Tibial artery (tissue), 4 donors: Measurements from ENCODE around the gene RBM19.

Source experiments
- DNase-seq, 2 donors: peaks; one replicate each; pipeline ENCODE4 v3.0.0-alpha.2; 2019
- H3K27ac ChIP-seq, 2 donors: fragments of 200-600 bp; sonication (generic) in 1 of 2; 1 replicate in 1 of 2; 2 replicates in 1 of 2; pipeline ENCODE4 v1.5.1; 2018 to 2019; ENCODE audit warnings: mild to moderate bottlenecking in 1 of 2
- H3K27me3 ChIP-seq, 2 donors: fragments of 200-600 bp; sonication (generic) in 1 of 2; one replicate each; pipeline versions ENCODE4 v1.5.1 to v1.6.0; 2016 to 2019
- H3K36me3 ChIP-seq, 3 donors: fragments of 200-600 bp; sonication (generic) in 2 of 3; one replicate each; pipeline ENCODE4 v1.5.1; 2016 to 2019; ENCODE audit warnings: mild to moderate bottlenecking in 2 of 3
- H3K4me1 ChIP-seq, 4 donors: fragments of 200-600 bp; sonication (generic) in 2 of 4; 1 replicate in 3 of 4; 2 replicates in 1 of 4; pipeline ENCODE4 v1.5.1; 2016 to 2019
- H3K4me3 ChIP-seq, 2 donors: fragments of 200-600 bp; sonication (generic) in 1 of 2; 1 replicate in 1 of 2; 2 replicates in 1 of 2; pipeline ENCODE4 v1.5.1; 2018 to 2019; ENCODE audit warnings: mild to moderate bottlenecking in 2 of 2
- H3K9me3 ChIP-seq, 3 donors: fragments of 200-600 bp; sonication (generic) in 1 of 3; one replicate each; pipeline ENCODE4 v1.5.1; 2016 to 2019
- intact Hi-C: fragments of 100-400 bp; cut with DNase I; formaldehyde crosslinking; loops from one replicate; pipeline ENCODE4 v1.15.0; 2023; ENCODE audit warnings: low total_unique reads
- TF ChIP-seq, protein P1 (sequence below), 2 experiments: fragments of 200-600 bp in 1 of 2; fragments of 450-650 bp in 1 of 2; IDR thresholded peaks; one replicate each; pipeline ENCODE4 v1.5.1; 2017 to 2019; ENCODE audit warnings: antibody characterized with exemption in 2 of 2, mild to moderate bottlenecking in 1 of 2, moderate library complexity in 1 of 2

RBM19 gene

GRCh38 chr12:113880988-113881962 is 84.8 kb downstream of the RBM19 start:
- Histone ChIP-seq H3K4me3 (no peak overlapping the region), H3K36me3 (peaks cover 7 to 34% (median 13%) of the 10 kb centered on the region in 3 donors), H3K4me1 (no peaks in the 10 kb centered on the region), H3K27me3 (no peaks in the 10 kb centered on the region), H3K27ac (no peak overlapping the region), H3K9me3 (no peaks in the 10 kb centered on the region)
- intact Hi-C loops, result no loop called here
- DNase-seq, result no peak
- TF ChIP-seq, protein P1, sequence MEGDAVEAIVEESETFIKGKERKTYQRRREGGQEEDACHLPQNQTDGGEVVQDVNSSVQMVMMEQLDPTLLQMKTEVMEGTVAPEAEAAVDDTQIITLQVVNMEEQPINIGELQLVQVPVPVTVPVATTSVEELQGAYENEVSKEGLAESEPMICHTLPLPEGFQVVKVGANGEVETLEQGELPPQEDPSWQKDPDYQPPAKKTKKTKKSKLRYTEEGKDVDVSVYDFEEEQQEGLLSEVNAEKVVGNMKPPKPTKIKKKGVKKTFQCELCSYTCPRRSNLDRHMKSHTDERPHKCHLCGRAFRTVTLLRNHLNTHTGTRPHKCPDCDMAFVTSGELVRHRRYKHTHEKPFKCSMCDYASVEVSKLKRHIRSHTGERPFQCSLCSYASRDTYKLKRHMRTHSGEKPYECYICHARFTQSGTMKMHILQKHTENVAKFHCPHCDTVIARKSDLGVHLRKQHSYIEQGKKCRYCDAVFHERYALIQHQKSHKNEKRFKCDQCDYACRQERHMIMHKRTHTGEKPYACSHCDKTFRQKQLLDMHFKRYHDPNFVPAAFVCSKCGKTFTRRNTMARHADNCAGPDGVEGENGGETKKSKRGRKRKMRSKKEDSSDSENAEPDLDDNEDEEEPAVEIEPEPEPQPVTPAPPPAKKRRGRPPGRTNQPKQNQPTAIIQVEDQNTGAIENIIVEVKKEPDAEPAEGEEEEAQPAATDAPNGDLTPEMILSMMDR (IDR thresholded peaks at IDR 0.05), result no peak

- no peaks in the 10 kb centered on the region for H3K4me1 ChIP-seq
- intact Hi-C loops, result no loop called here
- H3K9me3 ChIP-seq, result no peaks in the 10 kb centered on the region
- no peak for DNase-seq
- no peaks in the 10 kb centered on the region for H3K27me3 ChIP-seq
- no peak overlapping the region for H3K4me3 ChIP-seq
- TF ChIP-seq, protein P1 (IDR thresholded peaks at IDR 0.05), result no peak
- H3K36me3 ChIP-seq, result peaks cover 7 to 37% (median 13%) of the 10 kb centered on the region in 3 donors
- H3K27ac ChIP-seq, result no peak overlapping the region
These were observed 85.8 kb downstream of the RBM19 start for GRCh38 chr12:113880326-113880725.

DNA sequence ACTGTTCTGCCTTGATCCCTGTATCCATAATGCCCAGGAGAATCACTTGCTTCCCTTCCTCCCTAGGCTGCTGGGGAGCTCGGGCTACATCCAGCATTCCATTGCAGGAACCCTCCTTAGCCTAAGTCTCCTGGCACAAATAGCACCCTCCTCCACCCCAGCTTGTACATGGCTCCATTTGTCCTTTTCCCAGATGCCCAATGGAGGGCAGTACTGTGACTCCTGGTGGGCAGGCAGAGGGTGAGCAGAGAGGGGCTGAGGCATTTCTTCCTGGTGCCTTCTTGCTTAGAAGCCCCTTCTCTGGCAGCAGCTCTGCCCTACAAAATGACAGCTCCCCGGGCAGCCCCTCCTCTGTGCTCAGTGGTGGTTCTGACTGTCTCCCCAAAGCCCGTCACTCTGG is 86.5 kb downstream of the RBM19 start:
- Histone ChIP-seq H3K9me3 (no peaks in the 10 kb centered on the region), H3K27me3 (no peaks in the 10 kb centered on the region), H3K4me1 (no peaks in the 10 kb centered on the region), H3K27ac (no peak overlapping the region), H3K4me3 (no peak overlapping the region), H3K36me3 (peaks cover 5 to 44% (median 8%) of the 10 kb centered on the region in 3 donors)
- TF ChIP-seq, protein P1 (IDR thresholded peaks at IDR 0.05), result no peak
- DNase-seq, result no peak
- intact Hi-C loops, result no loop called here

GRCh38 chr12:113877607-113878006 is 88.5 kb downstream of the RBM19 start:
- Histone ChIP-seq H3K36me3 (peaks cover 0 to 42% (median 4%) of the 10 kb centered on the region in 3 donors), H3K9me3 (no peaks in the 10 kb centered on the region), H3K4me3 (no peak overlapping the region), H3K4me1 (no peaks in the 10 kb centered on the region), H3K27ac (no peak overlapping the region), H3K27me3 (no peaks in the 10 kb centered on the region)
- intact Hi-C loops, result no loop called here
- TF ChIP-seq, protein P1 (IDR thresholded peaks at IDR 0.05), result no peak
- no peak for DNase-seq

DNA sequence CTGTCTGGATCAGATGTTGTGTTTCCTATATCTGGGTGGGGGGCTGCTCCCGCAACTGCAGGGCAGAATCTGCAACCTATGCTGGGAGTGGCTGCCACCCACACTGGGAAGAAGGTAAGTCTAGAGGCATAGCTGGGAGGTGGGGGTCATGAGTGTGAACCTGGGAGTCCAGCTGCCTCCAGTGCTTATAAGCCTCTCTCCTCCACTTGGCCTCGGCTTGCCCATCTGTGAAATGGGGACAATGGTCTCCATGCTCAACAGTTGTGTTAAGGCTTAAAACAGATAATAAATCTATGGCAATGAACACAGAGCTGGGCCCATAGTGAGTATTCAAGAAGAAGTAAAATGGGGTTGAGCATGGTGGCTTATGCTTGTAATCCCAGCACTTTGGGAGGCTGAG is 90.0 kb downstream of the RBM19 start:
- intact Hi-C loops, result no loop called here
- Histone ChIP-seq H3K27me3 (no peaks in the 10 kb centered on the region), H3K4me3 (no peak overlapping the region), H3K4me1 (no peaks in the 10 kb centered on the region), H3K9me3 (no peaks in the 10 kb centered on the region), H3K36me3 (peaks cover 0 to 37% (median 4%) of the 10 kb centered on the region in 3 donors), H3K27ac (no peak overlapping the region)
- no peak for DNase-seq
- TF ChIP-seq, protein P1 (IDR thresholded peaks at IDR 0.05), result no peak
